Hematopoietic multipotent progenitor cell treated with erythropoietin and hydrocortisone succinate and interleukin-3 and kit ligand, for 4 days (in vitro differentiated cells): ENCODE results near the gene KIAA0930.

Source experiments
- DNase-seq: peaks from one replicate; pipeline ENCODE4 v3.0.0-alpha.2; 2015

KIAA0930 gene

DNA sequence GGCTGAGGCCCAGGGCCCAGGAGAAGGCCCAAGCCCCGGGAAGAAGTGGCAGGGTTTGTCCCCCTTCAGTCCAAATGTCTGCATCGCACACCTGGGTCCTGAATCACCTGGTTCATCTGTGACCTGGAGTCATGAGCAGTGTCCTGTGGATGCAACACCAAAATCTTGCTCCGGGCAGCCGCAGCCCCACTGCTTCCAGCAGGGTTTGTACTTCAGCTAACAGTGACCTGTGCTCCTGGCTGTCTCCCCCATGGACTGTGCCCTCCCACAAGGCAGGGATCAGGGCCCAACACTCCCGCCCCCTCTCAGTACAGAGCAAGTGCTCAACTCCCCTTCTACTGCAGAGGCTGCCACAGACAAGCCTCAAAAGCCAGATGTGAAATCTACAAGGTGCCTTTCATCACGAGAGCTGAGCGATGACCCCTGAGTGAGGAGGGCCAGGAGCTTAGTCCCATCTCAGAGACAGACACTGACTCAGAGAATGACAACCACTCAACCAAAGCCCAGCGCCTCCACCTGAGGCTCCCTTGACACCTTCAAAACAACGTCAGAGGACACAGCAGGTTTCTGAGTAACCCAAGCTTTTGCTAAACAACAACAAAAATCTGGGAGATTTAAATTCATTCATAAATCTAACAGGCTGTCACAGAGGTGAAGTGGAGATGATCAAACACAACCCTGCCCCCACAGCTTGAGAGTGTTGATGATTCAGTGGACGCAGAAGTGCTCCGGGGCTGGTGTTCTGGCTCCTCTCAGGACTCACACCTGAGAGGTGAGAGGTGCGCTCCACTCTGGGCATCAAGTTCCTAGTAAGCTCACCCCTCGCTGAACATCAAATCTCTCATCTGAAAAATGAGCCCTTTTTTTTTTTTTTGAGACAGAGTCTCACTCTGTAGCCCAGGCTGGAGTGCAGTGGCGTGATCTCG is 3.4 kb downstream of the KIAA0930 start:
- DNase-seq: no peak

DNA sequence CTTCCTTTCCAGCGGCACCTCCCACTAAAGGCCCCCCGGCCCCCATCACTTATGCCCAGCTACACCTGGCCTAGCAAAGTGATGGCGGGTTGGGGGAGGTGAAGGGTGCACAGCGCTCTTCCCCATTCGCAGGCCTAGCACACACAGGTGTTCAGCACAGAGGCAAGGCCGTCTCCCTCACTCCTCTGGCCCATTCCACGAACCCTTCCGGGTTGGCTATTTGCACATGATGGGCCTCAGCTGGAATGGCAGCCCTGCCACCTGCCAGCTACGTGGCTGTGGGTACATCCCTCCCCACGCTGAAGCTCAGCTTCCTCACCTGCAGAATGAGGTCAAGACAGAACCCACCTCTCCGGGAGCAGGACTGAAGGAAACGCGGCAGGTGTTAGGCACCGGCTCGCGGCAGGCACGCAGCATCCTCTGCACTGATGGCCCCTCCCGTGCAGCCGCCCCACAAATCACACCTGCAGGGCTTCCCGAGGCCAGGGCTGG is 4.8 kb downstream of the KIAA0930 start:
- no peak for DNase-seq

DNA sequence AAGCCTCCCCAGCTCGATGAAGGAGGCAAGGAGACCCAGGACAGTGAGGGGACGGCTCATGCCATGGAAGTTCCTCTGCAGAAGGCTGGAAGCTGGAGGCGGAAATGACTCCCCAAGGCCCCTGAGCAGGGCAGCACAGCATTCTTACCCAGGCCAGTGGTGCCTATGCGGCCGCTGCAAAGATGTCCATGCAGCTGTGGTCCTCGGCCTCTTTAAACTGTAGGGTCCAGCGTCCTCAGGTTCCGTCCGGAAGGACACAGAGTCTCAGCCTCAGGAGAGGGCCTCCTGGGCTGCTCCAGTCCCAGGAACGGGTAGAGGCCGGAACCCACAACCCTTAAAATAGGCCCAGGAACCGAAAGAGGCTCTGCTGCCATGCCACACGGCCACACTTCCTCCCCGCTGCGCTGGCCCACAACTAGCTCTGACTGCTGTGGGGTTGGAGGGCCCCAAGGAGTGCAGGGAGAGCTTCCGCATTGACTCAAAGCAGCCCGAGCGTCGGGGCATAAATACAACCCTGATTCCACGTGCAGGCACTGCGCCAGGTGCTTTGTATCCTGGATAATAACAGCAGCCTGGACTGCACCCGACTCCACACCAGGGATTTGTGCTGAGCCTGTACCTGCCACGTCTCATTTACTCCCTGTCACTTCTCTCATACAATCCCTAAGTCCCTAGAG is 5.5 kb downstream of the KIAA0930 start:
- DNase-seq: peak; percentile 91

DNA sequence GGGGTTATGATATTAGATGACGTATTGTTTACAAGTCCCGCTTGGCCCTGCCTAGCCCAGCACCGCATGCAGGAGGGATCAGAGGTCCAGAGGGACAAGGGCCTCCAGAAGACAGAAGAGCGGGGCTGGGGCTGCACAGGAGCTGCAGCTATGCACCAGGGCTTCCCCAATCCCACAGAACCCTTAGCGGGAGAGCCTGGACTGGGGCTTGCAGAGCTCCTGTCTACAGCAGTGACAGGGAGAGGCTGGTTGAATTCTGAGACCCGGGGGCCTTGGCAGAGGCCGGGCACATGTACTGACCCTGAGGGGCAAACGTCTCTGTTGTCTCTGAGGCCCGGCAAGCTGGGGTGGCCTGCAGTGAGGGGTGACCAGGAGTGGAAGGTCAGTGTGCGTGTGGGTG is 6.9 kb downstream of the KIAA0930 start:
- DNase-seq: no peak

DNA sequence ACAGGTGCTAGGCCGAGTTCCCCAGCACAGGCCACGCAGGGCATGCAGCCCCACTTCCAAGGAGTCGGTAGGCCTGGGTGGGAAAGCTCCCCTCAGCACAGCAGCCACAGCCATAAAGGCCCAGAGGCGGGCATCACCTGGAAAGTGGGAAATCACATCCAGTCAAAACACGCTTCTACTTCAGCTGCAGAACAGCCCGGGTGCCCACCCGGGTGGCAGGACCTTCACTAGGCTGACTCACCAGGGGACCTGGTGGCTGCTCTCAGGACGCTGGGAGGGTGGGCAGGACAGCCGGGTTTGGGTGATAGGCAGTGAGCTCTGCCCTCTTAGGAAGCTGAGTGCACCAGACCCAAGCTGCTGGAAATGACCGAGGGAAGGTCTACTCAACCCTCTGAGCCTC is 7.3 kb downstream of the KIAA0930 start:
- DNase-seq: no peak

DNA sequence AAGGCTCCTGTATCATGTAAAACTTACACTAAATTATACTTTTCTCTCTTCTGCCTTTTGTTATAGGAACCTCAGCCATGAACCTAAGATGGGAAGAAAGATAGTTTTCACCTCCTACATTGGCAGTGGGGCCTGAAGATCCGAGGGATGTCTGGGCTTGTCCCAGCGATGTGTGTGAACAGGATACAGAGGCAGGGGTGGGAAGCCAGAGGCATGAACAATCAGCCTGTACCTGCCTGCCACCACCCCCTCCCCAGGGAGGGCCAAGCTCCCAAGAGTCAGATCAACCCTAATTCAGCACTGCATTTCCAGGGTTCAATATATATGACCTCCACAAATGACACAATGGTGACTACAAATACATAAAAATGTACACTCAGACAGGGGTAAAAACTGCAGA is 9.4 kb downstream of the KIAA0930 start:
- no peak for DNase-seq

DNA sequence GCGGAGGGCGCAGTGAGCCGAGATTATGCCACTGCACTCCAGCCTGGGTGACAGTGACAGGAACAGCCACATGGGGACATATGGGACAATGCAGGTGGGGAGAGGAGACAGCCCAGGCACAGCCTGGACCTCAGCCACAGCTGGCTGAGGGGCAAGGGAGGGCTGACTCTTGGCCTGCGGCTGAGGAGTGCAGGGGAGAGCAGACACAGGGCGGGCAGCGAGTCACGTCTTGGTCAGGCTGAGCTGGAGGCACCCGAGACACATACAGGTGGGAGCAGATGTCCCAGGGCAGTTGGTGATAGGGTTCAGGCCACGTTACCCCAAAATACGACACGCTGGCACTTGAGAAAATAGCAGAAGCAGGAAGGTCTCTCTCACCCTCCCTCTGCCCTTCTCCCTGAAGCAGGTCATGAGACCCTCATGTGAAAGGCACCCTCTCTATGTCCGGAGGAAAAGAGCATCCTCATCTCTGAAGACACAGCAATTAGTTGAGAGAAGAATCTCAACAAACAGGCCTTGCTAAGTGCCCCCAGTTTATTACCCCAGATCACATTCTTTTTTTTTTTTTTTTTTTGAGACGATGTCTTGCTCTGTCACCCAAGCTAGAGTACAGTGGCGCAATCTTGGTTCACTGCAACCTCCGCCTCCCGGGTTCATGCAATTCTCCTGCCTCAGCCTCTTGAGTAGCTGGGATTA is 10.5 kb downstream of the KIAA0930 start:
- DNase-seq: peak; percentile 34

DNA sequence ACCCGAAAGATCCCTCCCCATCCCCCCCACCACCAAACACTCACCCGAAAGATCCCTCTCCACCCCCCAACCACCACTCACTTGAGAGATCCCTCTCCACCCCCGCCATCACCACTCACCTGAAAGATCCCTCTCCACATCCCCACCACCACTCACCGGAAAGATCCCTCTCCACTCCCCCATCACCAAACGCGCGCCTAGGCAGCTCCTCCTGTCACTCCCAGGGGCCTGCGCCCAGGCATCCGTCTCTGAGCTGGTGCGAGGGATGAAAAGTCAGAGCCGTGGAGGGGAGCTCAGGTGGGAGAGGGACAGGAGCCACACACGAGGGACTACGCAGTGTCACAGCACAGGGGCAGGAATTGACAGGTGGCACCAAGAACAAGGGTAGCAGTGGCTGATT is 11.5 kb downstream of the KIAA0930 start:
- DNase-seq: no peak

DNA sequence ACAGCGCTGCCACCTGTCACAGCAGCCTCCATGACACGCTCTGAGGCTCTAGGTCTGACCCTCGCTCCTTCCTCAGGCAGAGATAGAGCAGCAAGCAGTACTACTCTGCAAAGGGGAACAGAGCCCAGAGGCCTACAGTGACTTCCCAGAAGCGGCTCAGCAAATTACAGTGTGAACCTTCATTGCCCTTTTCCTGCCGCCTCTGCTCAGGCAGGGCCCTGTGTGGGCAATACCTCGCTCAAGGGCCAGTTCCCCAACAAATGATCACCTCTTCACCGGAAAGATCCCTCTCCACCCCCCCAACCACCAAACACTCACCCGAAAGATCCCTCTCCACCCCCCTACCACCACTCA is 12.3 kb downstream of the KIAA0930 start:
- DNase-seq: no peak

DNA sequence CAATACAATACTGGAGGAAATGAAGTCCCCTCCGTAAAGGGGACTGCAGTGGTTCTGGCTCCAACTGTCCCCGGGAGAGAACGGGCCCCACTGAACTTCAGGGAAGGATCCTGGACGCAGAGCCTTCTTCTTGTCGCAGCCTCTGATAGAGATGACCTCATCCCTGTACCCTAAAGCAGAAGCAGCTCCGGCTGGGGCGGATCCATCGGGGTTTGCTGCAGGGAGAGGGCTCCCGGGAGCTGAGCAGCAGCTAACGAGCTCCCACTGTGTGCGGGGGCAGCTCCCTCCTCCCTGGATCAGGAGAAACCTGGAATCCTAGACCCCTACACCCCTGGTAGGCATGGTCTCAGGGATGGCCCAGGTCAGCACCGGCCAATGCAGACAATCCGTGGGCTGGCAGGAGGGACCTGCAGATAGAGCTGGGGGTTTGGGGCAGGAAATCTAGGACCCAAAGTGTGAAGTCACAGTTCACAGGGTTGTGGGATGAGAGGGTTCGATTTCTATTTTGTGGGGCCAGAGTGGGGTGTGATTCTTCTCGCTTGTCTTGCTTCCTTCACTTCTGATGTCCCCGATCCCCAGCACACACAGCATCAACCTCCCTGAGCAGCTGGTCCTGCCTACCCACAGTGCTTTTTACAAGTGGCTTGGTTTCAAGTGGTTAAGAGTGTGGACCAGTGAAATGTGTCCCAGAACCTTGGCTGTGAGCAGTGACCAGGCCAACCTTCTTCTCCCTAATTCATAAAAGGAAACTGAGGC is 12.9 kb downstream of the KIAA0930 start:
- DNase-seq: no peak

DNA sequence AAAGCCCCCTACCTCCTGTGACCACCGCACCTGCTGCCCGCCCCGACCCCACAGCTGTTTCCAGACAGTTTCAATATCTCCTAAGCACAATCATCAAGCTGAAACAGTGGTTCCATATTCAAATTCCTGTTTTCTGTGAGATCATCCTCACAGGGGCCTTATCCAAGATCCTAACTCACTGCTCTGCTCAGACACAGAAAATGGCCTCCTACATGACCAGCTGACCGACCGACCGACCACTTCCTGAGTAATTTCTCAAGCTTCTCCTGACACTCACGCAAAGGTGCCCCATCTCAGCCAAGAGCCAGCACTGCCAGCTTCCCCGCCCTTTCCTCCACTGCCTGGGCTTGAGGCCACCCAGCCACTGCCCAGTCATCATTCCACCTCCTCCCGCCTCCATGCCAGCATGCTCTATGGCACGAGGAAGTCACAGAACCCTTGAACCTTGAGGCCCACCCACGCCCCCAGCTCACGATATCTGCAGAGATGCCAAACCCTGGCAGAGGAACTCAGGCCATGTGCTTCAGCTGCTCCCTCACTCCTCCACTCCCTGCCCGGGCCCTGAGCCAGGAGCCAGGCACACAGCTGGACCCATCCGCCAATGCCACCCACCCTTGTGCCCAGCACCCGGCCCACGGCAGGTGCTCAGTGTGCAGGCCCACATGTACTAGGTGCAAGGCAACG is 14.0 kb downstream of the KIAA0930 start:
- peak; percentile 79 for DNase-seq

DNA sequence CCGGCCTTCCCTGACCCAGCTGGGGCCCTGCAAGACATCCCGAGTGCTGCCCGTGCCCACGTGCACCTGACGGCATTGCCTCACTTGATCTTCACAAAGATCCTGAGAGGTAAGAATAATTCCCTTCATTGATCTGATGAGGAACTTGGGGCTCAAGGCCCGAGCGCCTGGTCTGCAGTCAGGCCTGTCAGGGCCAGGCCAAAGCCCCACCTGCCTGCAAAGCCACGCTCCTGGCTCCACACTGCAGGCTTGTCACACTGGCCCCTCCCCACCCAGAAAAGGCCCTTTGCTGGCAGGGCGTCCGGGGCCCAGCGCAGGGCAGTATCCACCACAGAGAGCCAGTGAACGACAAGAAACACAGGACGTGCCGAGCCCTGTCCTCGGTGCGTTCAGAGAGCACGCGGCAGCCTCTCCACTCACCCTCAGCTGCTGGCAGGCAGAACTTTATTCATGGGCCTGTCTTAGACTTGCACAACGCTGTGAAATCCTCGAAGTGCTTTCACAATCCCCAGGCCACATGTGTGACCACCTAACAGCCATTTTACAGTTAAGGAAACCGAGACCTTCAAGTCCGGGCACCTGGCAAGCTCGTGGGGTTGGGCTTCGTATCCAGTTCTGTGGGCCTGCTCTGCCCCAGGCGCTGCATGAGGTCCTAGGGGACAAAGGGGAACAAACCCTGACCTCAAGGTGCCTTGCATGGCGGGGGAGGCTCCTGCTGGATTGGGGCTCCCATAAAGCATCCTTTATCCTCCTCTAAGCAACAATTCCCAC is 14.8 kb downstream of the KIAA0930 start:
- peak; percentile 86 for DNase-seq

DNA sequence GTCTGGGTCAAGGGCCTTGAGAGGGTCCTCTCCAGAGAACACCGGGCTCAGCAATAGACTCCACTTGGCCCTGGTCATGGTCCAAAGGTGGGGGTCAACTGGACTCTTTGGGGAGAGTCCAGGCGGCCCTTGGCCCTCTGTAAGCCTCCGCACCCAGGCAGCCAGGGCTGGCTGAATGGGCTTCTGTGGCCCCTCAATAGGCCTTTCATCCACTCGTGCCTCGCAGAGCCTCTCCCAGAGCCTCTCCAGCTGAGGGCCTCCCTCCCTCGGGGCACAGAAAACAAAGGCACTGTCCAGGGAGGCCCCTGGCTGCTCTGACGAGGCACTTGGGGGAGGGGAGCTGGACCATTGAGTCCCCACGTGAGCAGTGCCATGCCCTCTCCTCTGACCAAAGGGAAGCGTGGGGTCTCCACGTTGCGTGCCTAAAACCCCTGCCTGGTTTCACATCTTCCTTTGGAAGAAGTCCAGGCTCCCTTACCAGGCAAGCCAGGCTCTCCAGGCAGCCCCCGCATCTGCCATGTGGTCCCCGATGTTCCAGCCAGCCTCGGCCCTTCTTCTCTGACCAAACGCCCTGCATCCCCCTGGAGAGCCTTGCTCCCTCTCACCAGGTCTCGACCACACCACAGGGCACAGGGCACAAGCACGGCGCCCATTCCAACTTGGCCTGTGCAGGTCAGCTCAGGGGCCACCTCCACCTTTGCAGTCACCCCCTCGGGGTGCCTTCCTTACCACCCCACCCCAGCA is 15.5 kb downstream of the KIAA0930 start:
- no peak for DNase-seq

DNA sequence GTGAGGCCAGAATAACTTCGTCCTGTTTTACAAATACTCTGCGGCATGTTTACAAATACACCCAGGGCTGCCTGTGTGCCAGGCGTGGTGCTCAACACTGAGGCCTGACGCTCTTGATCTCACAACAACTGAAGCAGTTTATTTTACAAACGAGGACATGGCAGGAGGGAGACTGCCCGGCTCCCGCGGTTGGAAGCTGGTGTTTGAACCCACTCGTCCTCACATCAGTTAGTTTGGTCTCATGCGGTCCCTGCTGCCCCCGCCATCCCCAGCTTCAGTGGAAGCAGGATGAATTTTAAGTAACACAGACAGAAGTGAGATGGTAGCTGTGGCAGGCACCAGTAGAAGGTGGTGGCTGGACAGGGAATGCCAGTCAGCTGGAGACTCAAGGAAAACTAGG is 16.4 kb downstream of the KIAA0930 start:
- no peak for DNase-seq

DNA sequence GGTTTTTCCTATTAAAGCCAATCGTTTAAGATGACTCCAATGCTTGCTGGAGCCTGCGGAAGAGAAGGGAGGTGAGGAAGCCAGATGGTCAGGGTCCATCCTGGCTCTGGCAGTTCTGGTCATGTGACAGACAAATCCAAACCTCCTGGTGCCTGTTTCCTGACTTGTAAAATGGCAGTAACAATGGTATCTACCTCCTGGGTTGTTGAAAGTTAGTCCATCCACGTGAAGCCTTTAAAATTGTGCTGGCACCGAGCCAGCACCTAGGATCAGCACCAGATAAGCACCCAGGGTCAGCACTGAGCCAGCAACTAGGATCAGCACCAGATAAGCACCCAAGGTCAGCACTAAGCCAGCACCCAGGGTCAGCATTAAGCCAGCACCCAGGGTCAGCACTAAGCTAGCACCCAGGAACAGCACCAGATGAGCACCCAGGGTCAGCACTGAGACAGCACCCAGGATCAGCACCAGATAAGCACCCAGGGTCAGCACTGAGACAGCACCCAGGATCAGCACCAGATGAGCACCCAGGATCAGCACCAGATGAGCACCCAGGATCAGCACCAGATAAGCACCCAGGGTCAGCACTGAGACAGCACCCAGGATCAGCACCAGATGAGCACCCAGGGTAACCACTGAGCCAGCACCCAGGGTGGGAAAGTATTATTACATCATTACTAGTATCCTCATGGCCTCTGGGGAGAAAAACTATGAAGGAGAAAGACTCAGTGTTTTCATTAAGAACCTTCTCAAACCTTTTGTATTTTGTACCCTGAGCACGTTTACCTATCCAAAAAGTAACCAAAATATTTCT is 17.2 kb downstream of the KIAA0930 start:
- DNase-seq: no peak

DNA sequence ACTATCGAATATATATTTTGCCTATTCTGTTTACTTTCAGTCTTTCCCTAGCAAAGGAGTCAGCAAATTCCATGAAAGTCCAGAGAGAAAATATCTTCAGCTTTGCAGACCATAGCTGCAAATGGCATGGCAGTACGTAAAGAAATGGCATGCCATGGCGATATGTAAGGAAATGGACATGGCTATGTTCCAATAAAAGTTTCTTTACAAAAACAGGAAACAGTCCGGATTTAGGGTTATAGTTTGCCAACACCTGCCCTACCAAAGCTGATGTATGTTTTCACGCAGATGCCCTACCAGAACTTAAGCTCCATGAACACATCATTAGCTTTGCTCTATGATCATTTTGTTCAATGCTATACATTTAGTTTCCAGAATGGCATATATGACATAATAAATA is 19.5 kb downstream of the KIAA0930 start:
- peak; percentile 36 for DNase-seq

DNA sequence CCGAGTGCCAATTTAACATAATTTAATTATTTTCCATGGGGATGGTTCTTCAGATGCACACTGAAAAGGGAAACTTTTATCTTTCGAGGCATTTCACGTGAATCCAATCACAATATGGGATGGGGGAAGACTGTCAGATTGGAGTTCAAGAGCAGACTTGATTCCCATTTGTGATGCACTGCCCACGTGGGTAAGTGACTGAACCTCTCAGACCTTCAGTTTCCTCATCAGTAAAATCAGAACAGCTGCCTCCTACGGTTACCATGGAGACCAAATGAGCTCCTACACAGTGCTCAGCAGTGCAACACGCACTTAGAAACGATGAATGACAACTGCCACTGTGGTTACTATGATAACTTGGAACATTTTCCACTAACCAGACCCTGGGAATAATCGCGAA is 21.7 kb downstream of the KIAA0930 start:
- DNase-seq: peak; percentile 24

DNA sequence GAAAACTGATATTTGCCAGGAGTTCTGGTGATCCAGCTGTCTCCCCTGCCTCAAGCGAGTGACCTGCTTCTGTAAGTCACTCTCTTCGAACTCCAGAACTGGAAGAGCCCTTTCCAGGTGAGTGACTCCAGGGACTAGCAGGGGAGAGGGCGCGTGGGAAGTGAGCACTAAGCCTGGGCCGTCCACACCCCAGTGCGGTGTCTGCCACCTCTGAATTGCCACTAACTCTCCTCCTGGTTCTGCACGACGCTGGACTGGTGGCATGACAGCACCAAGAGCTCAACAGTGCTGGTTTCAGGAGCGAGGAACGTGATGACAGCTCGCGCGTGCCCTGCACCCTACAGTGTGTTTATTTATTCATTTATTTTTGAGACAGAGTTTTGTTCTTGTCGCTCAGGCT is 22.9 kb downstream of the KIAA0930 start:
- DNase-seq: no peak

DNA sequence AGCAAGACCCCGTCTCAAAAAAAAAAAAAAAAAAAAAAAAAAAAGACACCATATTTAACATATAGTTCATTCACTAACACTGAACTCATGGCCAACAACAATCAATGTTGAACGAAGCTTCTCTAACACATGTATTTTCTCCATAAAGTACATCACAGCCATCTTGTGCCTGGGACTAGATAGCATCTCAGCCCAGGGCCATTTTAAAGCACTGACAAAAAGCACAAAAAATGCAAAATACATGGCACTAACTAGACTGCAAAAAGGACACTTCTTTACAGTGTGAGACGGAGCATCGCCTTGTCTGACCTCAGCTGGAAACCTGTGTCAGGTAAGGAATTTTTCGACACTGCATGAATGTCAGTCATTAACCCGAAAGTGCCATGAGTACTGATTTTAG is 23.3 kb downstream of the KIAA0930 start:
- no peak for DNase-seq
